Loucy (cell line): Measurements from ENCODE around the gene UPK3A.

Experiments used
- EZH2phosphoT487 ChIP-seq: fragments of 200-600 bp; IDR thresholded peaks from 2 replicates; pipeline ENCODE4 v1.6.1; 2018; ENCODE audit warnings: antibody characterized with exemption, mild to moderate bottlenecking, moderate library complexity, borderline replicate concordance
- TF ChIP-seq, protein P1 (sequence below): fragments of 200-600 bp; sonication (generic); conservative IDR thresholded peaks from 2 replicates; pipeline ENCODE4 v1.5.1; 2014; ENCODE audit warnings: mild to moderate bottlenecking, antibody characterized with exemption, low read length

GRCh38 chr22:45314786-45315185, 30.0 kb downstream of the UPK3A start:
- TF ChIP-seq, protein P1, sequence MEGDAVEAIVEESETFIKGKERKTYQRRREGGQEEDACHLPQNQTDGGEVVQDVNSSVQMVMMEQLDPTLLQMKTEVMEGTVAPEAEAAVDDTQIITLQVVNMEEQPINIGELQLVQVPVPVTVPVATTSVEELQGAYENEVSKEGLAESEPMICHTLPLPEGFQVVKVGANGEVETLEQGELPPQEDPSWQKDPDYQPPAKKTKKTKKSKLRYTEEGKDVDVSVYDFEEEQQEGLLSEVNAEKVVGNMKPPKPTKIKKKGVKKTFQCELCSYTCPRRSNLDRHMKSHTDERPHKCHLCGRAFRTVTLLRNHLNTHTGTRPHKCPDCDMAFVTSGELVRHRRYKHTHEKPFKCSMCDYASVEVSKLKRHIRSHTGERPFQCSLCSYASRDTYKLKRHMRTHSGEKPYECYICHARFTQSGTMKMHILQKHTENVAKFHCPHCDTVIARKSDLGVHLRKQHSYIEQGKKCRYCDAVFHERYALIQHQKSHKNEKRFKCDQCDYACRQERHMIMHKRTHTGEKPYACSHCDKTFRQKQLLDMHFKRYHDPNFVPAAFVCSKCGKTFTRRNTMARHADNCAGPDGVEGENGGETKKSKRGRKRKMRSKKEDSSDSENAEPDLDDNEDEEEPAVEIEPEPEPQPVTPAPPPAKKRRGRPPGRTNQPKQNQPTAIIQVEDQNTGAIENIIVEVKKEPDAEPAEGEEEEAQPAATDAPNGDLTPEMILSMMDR = no peak
- no peak for TF ChIP-seq EZH2phosphoT487
